GM21526 (cell line): ENCODE results near the gene GLIS2.

ENCODE experiments used
- ATAC-seq: cut with Tn5 transposase; IDR thresholded peaks from one replicate; pipeline ENCODE4 v1.9.1; 2021; ENCODE audit warnings: moderate library complexity; ENCODE audit not compliant: unreplicated experiment, low FRiP score

The GLIS2 gene

DNA sequence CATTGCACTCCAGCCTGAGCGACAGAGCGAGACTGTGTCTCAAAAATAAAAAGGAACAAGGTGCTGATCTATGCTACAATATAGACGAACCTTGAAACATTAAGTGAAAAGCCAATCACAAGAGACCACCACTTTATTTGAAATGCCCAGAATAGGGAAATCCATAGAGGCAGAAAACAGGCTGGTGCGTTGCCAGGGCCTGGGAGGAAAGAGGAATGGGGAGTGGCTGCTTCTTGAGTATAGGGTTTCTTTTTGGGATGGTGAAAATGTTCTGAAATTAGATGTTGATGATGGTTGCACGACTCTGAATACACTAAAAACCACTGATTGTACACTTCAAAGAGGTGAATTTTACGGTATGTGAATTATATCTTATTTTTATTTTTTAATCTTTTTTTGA lies 20.3 kb upstream of the GLIS2 start:
- no peak for ATAC-seq

DNA sequence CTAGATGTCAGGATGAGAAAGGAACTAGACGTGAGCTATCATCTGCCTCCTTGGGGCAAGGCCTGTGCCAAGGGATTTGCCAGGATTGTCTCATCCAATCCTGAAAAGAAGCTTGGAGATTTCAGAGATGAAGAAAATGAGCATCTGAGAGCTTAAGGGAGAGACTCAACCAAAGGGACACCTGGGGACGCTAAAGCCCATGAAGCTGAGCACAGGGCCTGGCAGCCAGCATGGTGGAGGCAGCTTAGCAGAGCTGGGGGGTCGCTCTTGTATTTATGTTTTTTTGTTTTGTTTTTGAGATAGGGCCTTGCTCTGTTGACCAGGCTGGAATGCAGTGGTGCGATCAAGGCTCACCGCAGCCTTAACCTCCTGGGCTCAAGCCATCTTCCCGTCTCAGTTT lies 18.4 kb upstream of the GLIS2 start:
- no peak for ATAC-seq

- no peak for ATAC-seq
These were observed 16.9 kb upstream of the GLIS2 start for GRCh38 chr16:4298761-4299522.

DNA sequence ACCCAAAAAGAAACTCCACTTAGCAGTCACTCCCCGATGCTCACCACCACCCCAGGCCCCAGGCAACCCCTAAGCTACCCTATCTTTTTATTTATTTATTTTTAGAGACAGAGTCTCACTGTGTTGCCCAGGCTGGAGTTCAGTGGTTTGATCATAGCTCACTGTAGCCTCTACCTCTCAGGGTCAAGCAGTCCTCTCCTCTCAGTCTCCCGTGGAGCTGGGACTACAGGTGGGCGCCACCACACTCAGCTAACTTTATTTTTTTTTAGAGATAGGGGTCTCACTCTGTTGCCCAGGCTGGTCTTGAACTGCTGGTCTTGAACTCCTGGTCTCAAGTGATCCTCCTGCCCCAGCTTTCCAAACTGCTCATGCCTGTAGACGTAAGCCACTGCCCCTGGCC lies 14.7 kb upstream of the GLIS2 start:
- ATAC-seq: no peak

GRCh38 chr16:4301968-4302367 lies 13.9 kb upstream of the GLIS2 start:
- ATAC-seq: no peak

- no peak for ATAC-seq
These were observed 11.9 kb upstream of the GLIS2 start for GRCh38 chr16:4303973-4304372.

DNA sequence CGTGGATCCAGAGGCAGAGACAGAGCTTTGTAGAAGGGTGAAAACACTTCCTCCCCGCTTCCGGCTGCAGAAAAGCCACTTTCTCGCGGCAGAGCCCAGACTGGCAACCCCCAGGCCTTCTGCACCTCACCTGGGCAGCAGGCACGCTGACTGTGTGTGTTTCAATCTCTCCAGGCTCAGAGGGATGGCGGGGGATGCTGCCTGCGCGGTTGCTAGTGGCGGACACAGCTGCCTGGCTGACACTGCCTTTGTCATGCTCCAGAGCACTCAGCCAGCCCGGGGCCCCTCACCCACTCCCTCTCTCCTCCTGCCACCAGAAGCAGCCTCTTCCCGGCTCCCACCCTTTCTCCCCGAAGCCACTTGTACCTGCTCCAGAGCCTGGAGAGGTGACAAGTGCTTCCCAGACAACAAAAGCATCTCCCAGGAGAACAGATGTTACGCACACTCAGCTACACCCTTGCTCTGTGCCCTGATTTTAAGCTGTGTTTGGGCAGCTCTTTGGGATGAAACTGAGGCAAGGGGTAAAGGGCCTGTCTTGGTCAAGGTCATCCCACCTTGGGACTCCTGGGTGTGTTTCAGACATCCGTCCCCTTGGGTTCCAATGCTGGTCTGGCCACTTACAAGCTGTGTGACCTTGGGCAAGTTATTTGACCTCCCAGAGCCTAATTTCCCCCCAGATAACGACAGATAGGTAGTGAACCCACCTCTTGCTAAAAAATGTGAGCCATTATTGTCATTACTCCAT lies 9.2 kb upstream of the GLIS2 start:
- ATAC-seq: no peak

DNA sequence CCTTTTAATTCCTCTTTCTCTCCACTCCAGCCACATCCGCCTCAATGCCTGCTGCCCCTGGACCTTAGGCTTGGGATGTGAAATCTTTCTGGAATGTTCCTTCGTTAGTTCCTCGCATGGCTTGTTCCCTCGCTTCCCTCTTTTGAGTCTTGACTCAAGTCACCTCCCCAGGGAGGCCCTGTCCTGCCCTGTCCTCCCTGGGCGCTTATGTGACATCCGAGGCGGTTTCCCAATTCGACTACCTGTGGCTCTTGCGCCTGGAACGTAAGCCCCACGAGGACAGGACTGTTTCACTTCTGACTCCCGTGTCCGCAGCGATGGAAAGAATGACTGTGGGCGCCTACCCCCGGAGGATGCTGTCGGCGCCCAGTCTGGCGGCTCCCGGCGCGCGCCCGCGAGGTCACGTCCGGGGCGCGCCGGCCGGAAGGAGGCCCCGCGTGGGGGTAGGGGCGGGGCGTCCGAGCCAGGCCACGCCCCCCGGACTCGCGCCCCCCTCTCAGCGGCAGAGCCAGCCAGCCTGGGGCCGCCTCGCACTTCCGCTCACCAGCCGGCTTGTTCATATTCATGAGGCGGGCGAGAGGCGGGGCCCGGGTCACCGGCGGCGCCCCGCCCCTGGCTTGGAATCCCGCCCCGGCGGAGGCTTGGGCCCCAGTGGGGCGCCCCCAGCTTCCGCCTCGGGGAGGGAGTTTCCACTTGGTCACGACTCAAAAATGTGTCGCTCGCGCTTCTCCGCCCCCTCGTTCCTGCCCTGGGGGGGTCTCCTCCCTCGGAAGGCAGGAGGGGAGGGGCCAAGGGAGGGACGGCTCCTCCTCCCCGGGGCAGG lies 8.4 kb upstream of the GLIS2 start:
- ATAC-seq: peak; percentile 75

DNA sequence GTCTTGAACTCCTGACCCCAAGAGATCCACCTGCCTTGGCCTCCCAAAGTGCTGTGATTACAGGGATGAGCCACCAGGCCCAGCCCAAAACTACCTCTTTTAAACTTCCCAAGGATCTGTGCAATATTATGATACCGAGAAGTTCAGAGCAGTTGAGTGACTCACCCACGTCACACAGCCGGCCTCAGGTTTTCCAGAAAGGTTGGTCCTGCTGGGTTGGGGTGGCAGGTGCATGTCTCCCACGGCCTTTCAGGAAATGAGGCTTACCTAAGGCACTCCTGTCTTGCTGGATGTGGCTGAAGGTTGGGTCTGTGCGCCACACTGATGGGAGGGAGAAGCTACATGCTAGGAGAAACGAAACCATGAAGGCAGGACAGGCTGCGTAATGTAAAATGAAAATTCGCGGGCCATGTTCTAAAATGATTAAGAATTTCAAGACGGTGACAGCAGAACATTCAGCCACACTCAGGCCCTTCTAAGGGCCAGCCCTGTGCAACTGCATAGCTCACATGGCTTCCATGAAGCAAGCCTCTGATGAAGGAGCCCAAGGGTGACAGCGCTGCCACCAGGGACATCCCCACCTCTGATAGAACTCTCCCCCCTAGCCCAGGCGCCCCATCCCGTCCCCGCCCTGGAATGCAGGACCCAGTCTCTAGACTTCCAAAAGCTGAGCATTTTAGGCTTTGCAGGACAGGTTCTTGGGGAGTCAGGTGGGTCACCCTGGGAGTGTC lies 6.6 kb upstream of the GLIS2 start:
- no peak for ATAC-seq

DNA sequence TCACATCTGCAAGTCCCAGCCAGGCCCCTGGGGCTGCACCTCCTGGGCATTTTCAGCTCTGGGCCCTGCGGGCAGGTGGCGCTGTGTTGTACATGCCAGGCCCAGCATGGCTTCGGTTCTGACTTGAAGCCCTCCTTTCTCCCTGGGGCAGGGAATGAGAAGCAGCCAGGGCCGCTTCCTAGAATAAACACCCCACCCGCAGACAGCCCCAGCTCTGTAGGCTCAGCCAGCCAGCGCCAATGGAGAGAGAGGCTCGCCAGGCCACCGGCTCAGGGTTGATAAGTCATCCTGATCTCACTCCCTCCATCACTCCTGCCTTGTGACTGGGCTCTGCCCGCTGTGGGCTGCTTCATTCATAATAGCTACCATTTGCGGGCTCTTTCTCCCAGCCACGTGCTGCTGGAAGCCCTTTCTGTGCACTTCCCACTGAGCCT lies 6.0 kb upstream of the GLIS2 start:
- ATAC-seq: no peak

- ATAC-seq: no peak
These were observed 2.0 kb upstream of the GLIS2 start for GRCh38 chr16:4313563-4314531.

GRCh38 chr16:4314532-4315185 lies 1.2 kb upstream of the GLIS2 start:
- ATAC-seq: no peak

GRCh38 chr16:4316108-4316863 lies 419 bp downstream of the GLIS2 start:
- ATAC-seq: no peak

GRCh38 chr16:4316864-4317531 lies 1.1 kb downstream of the GLIS2 start:
- ATAC-seq: no peak

- no peak for ATAC-seq
These were observed 1.9 kb downstream of the GLIS2 start for GRCh38 chr16:4317532-4318450.

DNA sequence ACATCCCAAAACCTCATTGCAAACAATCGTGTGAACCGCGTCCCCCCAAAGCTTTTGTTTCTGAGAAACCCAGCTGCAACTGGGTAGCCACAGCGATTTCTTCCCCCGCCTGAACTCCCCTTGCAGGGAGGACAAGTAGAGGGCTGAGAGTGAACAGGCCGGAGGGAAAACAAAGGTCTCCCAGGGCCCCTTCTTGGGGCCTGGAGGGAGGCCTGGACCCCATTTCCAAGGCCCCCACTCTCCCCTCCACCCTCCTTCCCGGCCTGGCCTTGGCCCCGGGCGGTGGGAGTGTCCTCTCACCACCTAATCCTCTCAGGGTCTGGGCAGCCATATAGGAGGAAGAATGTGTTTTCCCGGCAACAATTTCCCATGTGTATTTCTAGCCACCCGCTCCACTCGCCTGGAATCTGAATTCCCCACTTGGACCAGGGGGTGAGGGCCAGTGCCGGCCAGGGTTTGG lies 2.6 kb downstream of the GLIS2 start:
- ATAC-seq: no peak

GRCh38 chr16:4318967-4319366 lies 3.1 kb downstream of the GLIS2 start:
- no peak for ATAC-seq
